Right atrium auricular region (tissue), 2 donors: ENCODE results near the gene CRYGD. TPM values are rescaled to one million over a fixed set of nuclear protein-coding genes. Genes with fewer than 3 reads are reported as not detected.
"Not testable (repeated sequence)": the region's sequence is repeated elsewhere in the genome, so short reads cannot be mapped to it uniquely, and the experiment has no call there.

ENCODE experiments used
- DNase-seq: peaks from one replicate; pipeline ENCODE4 v3.0.0-alpha.2; 2019; ENCODE audit warnings: low spot score
- H3K27ac ChIP-seq, 2 donors: fragments of 200-600 bp; sonication (generic); 1 replicate in 1 of 2; 2 replicates in 1 of 2; pipeline ENCODE4 v1.5.1; 2016 to 2019
- H3K27me3 ChIP-seq, 2 donors: fragments of 200-600 bp; sonication (generic); one replicate each; pipeline versions ENCODE4 v1.5.1 to v1.6.0; 2017 to 2019
- H3K36me3 ChIP-seq: fragments of 200-600 bp; sonication (generic); one replicate; pipeline ENCODE4 v1.5.1; 2016
- H3K4me1 ChIP-seq, 2 donors: fragments of 200-600 bp; sonication (generic); one replicate each; pipeline versions ENCODE4 v1.5.1 to v1.6.0; 2017 to 2019
- H3K4me3 ChIP-seq, 2 donors: fragments of 200-600 bp; sonication (generic); 1 replicate in 1 of 2; 2 replicates in 1 of 2; pipeline ENCODE4 v1.5.1; 2017 to 2019; ENCODE audit warnings: mild to moderate bottlenecking in 1 of 2, moderate library complexity in 1 of 2
- H3K9me3 ChIP-seq, 2 donors: fragments of 200-600 bp; sonication (generic); one replicate each; pipeline ENCODE4 v1.5.1; 2019
- total RNA-seq, 2 donors: library from RNA; depleted of rRNA; stranded (reverse); fragments of >200 nt; gene quantifications; one replicate each; pipeline ENCODE4 v1.1.0, GENCODE V29; 2016
- TF ChIP-seq, protein P1 (sequence below), 2 donors: fragments of 200-600 bp; sonication (generic); IDR thresholded peaks; one replicate each; pipeline ENCODE4 v1.5.1; 2019; ENCODE audit warnings: antibody characterized with exemption in 2 of 2

Gene CRYGD
- total RNA-seq, 2 donors from 2014 or later, result not detected

DNA sequence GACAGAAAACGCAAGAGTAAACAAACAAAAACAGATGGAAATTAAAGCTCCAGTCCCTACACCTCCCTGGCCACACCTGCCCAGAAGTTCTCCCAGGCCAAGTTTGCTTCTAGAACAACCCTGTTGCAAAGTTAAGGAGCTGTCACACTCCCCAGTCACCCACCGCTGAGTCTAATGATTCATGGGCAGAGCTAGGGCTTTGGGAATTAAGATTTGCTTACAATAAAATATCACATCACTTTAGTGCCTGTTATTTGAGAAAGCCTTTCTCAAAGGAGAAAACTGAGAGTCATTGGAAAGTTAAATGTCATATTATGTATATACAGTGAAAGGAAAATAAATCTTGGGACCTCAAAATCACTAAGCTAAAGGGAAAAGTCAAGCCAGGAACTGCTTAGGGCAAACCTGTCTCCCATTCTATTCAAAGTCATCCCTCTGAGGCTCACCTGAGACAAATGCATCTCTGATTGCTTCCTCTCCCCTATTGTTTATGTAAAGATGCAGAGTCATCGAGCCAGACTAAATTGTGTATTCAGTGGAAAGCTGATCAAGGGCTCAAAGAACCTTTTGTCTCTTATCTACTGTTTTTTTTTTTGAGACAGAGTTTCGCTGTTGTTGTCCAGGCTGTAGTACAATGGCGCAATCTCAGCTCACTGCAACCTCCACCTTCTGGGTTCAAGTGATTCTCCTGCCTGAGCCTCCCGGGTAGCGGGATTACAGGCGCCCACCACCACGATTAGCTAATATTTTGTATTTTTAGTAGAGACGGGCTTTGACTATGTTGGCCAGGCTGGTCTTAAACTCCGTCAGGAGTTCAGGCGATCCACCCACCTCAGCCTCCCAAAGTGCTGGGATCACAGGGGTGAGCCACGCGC lies 18.8 kb upstream of the CRYGD start:
- H3K4me3 ChIP-seq, result no peak overlapping the region
- DNase-seq, result no peak
- no peaks in the 10 kb centered on the region for H3K4me1 ChIP-seq
- no peaks in the 10 kb centered on the region for H3K27me3 ChIP-seq
- no peaks in the 10 kb centered on the region for H3K9me3 ChIP-seq
- TF ChIP-seq, protein P1, sequence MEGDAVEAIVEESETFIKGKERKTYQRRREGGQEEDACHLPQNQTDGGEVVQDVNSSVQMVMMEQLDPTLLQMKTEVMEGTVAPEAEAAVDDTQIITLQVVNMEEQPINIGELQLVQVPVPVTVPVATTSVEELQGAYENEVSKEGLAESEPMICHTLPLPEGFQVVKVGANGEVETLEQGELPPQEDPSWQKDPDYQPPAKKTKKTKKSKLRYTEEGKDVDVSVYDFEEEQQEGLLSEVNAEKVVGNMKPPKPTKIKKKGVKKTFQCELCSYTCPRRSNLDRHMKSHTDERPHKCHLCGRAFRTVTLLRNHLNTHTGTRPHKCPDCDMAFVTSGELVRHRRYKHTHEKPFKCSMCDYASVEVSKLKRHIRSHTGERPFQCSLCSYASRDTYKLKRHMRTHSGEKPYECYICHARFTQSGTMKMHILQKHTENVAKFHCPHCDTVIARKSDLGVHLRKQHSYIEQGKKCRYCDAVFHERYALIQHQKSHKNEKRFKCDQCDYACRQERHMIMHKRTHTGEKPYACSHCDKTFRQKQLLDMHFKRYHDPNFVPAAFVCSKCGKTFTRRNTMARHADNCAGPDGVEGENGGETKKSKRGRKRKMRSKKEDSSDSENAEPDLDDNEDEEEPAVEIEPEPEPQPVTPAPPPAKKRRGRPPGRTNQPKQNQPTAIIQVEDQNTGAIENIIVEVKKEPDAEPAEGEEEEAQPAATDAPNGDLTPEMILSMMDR (IDR thresholded peaks at IDR 0.05), result no peak
- no peaks in the 10 kb centered on the region for H3K36me3 ChIP-seq
- no peak overlapping the region for H3K27ac ChIP-seq

GRCh38 chr2:208142240-208142924 lies 18.1 kb upstream of the CRYGD start:
- H3K9me3 ChIP-seq, result no peaks in the 10 kb centered on the region
- no peaks in the 10 kb centered on the region for H3K4me1 ChIP-seq
- no peak overlapping the region for H3K27ac ChIP-seq
- no peaks in the 10 kb centered on the region for H3K27me3 ChIP-seq
- no peaks in the 10 kb centered on the region for H3K36me3 ChIP-seq
- DNase-seq, result no peak
- H3K4me3 ChIP-seq, result no peak overlapping the region
- TF ChIP-seq, protein P1 (IDR thresholded peaks at IDR 0.05), result no peak

- Histone ChIP-seq H3K36me3 (no peaks in the 10 kb centered on the region), H3K27me3 (no peaks in the 10 kb centered on the region), H3K9me3 (no peaks in the 10 kb centered on the region), H3K4me3 (no peak overlapping the region), H3K27ac (no peak overlapping the region), H3K4me1 (no peaks in the 10 kb centered on the region)
- TF ChIP-seq, protein P1 (IDR thresholded peaks at IDR 0.05), result no peak
- no peak for DNase-seq
These were observed 15.1 kb upstream of the CRYGD start for GRCh38 chr2:208139447-208139846.

DNA sequence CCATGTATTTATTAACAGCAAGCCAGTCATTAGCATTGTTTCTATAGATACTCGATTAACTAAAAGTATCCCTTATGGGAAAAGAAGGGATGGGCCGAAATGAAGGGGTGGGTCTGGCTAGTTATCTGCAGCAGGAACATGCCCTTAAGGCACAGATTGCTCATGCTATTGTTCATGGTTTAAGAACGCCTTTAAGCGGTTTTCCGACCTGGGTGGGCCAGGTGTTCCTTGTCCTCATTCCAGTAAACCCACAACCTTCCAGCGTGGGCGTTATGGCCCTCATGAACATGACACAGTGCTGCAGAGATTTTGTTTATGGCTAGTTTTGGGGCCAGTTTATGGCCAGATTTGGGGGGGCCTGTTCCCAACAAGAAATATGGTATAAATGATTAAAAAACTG lies 14.0 kb upstream of the CRYGD start:
- not testable (repeated sequence) for H3K27me3 ChIP-seq, H3K36me3 ChIP-seq, H3K9me3 ChIP-seq, H3K4me1 ChIP-seq, H3K4me3 ChIP-seq, DNase-seq, H3K27ac ChIP-seq

GRCh38 chr2:208136716-208137094 lies 12.4 kb upstream of the CRYGD start:
- Histone ChIP-seq H3K9me3 (no peaks in the 10 kb centered on the region), H3K36me3 (no peaks in the 10 kb centered on the region), H3K27ac (no peak overlapping the region), H3K4me3 (no peak overlapping the region), H3K27me3 (no peaks in the 10 kb centered on the region), H3K4me1 (no peaks in the 10 kb centered on the region)
- DNase-seq, result no peak
- TF ChIP-seq, protein P1 (IDR thresholded peaks at IDR 0.05), result no peak
